ACHN (cell line): ENCODE data around the gene HSPB9.

Experiments
- DNase-seq: peaks from one replicate; pipeline ENCODE4 v3.0.0-alpha.2; 2015
- in situ Hi-C: cut with HindIII; loops from 2 replicates; pipeline ENCODE4 v1.10.0; 2017; ENCODE audit warnings: low sequenced_read_pairs, low pct_ligation_motif_present, low pct_unique_long_range_greater_than_20kb

Gene HSPB9

GRCh38 chr17:42113293-42114069, 9.1 kb upstream of the HSPB9 start:
- DNase-seq = no peak
- in situ Hi-C loops = loop anchor here (25.0 kb wide), 1 partner anchor 151 kb away; the partner anchor contains the start of gene CNP

GRCh38 chr17:42114118-42114517, 8.5 kb upstream of the HSPB9 start:
- in situ Hi-C loops = loop anchor here (25.0 kb wide), 1 partner anchor 152 kb away; the partner anchor contains the start of gene CNP
- no peak for DNase-seq

- in situ Hi-C loops = loop anchor here (25.0 kb wide), 1 partner anchor 155 kb away; the partner anchor contains the start of gene CNP
- DNase-seq = peak; percentile 84
Observed at GRCh38 chr17:42116705-42117396, 5.8 kb upstream of the HSPB9 start.

GRCh38 chr17:42117397-42118125, 5.0 kb upstream of the HSPB9 start:
- no peak for DNase-seq
- in situ Hi-C loops = loop anchor here (25.0 kb wide), 1 partner anchor 155 kb away; the partner anchor contains the start of gene CNP

GRCh38 chr17:42118126-42118510, 4.5 kb upstream of the HSPB9 start:
- no peak for DNase-seq
- in situ Hi-C loops = loop anchor here (25.0 kb wide), 1 partner anchor 156 kb away; the partner anchor contains the start of gene CNP

- DNase-seq = peak; percentile 56
- in situ Hi-C loops = loop anchor here (25.0 kb wide), 1 partner anchor 156 kb away; the partner anchor contains the start of gene CNP
Observed at GRCh38 chr17:42118545-42118944, 4.1 kb upstream of the HSPB9 start.

GRCh38 chr17:42119301-42119700, 3.3 kb upstream of the HSPB9 start:
- in situ Hi-C loops = loop anchor here (25.0 kb wide), 1 partner anchor 157 kb away; the partner anchor contains the start of gene CNP

GRCh38 chr17:42120161-42120769, 2.3 kb upstream of the HSPB9 start:
- no peak for DNase-seq
- in situ Hi-C loops = loop anchor here (25.0 kb wide), 1 partner anchor 158 kb away; the partner anchor contains the start of gene CNP

More at GRCh38 chr17:42119301-42119700, 3.3 kb upstream of the HSPB9 start:
- no peak for DNase-seq

GRCh38 chr17:42120770-42121769, 1.5 kb upstream of the HSPB9 start, which contains the start of gene KAT2A:
KAT2A (minus strand) TSS chr17:42121367; CDS start chr17:42121304, 63 bp downstream.
- in situ Hi-C loops = loop anchor here (25.0 kb wide), 1 partner anchor 159 kb away; the partner anchor contains the start of gene CNP
- DNase-seq = peak; percentile 88

- DNase-seq = no peak
Observed at GRCh38 chr17:42124256-42124655, 1.7 kb downstream of the HSPB9 start.

GRCh38 chr17:42125565-42125964, 3.0 kb downstream of the HSPB9 start:
- DNase-seq = no peak
- in situ Hi-C loops = no loop called here

More at GRCh38 chr17:42124256-42124655, 1.7 kb downstream of the HSPB9 start:
- in situ Hi-C loops = loop anchor here (25.0 kb wide), 1 partner anchor 162 kb away; the partner anchor contains the start of gene CNP

- no peak for DNase-seq
- in situ Hi-C loops = no loop called here
Observed at GRCh38 chr17:42126836-42127235, 4.2 kb downstream of the HSPB9 start.

- DNase-seq = no peak
- in situ Hi-C loops = no loop called here
Observed at GRCh38 chr17:42127414-42127813, 4.8 kb downstream of the HSPB9 start.

- in situ Hi-C loops = no loop called here
- no peak for DNase-seq
Observed at GRCh38 chr17:42129109-42129837, 6.7 kb downstream of the HSPB9 start.

- in situ Hi-C loops = no loop called here
- DNase-seq = no peak
Observed at GRCh38 chr17:42130310-42130936, 7.8 kb downstream of the HSPB9 start.

GRCh38 chr17:42131232-42131631, 8.6 kb downstream of the HSPB9 start:
- in situ Hi-C loops = no loop called here
- no peak for DNase-seq
